GM18508 (cell line): Measurements from ENCODE around the gene LPAR3.

Source experiments
- ATAC-seq: cut with Tn5 transposase; IDR thresholded peaks from one replicate; pipeline ENCODE4 v1.9.1; 2021; ENCODE audit warnings: moderate number of reproducible peaks; ENCODE audit not compliant: insufficient read depth, unreplicated experiment

The LPAR3 gene

DNA sequence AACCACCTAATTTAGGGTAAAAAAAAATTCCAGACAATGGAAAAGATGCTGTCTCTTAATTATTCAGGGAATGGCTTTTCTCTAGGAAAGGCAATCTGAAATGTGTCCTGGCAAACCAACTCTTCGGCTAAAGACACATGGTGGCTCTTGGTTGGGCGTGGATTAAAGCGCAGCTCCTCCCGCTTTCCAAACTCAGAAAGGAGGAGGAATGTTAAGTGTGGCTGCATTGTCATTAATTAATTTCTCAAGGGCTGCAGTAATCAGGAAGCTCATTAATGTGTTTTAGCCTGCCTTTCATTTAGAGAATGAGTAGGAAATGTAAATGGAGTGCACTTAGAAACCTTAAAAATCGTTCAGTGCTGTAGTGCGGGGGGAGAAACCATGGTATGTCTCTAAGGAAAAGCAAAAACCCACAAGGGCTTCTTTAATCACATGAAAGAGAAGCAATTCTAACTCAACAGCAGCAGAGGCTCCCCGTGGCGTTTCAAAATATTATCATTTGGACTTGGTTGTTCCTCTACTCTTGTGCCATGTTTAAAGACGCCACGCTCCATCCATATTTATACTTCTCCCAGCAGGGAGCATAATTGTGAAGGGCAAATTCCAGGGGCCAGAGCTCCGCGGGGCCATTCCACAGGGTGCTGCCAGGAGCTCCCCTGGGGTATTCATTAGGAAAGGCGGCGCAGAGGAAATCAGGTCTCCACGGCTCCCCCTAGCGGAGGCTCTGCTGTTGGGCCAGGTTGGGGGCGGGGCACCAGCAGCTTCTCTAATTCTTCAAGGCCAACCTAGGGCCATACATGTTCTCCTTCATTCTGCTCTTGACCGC, 110.8 kb downstream of the LPAR3 start:
- no peak for ATAC-seq

GRCh38 chr1:84780000-84780716, 112.8 kb downstream of the LPAR3 start:
- ATAC-seq = no peak

DNA sequence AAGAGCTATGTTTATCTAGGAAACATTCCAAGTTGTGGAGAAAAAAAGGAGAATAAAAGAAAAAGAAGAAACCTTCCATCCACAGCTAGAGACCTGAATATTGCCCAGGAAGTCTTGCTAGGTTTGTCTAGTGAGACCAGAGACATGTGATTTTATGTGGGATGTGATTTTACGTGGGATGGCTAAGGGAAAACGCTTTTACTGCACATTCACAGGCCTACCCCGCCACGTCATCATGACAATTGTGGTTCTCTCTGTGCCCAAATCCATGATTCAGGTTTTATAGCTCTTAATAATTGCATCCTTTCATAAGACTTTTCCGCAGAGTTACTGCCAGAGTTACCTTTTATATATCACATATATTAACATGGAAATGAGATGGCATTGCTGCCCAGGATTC, 116.4 kb downstream of the LPAR3 start:
- ATAC-seq = no peak

DNA sequence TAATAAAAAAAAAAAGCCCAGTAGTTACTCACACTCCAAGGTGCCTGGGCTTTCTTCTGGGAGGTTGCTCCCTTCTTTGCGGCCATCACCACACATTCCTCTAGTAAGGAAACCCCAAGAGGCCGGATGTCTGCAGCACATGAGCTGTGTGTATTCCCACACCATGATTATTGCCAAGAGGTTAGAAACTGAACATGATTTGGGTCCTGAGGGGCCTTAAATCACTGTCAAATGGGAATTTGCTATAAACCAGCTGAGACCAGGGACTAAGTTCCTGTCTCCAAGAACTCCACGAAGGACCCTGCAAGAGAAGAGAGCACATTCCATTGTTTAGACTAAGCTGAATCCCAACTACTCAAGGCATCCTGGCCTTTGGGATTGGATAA, 117.5 kb downstream of the LPAR3 start:
- no peak for ATAC-seq

GRCh38 chr1:84774669-84775534, 118.1 kb downstream of the LPAR3 start:
- no peak for ATAC-seq

DNA sequence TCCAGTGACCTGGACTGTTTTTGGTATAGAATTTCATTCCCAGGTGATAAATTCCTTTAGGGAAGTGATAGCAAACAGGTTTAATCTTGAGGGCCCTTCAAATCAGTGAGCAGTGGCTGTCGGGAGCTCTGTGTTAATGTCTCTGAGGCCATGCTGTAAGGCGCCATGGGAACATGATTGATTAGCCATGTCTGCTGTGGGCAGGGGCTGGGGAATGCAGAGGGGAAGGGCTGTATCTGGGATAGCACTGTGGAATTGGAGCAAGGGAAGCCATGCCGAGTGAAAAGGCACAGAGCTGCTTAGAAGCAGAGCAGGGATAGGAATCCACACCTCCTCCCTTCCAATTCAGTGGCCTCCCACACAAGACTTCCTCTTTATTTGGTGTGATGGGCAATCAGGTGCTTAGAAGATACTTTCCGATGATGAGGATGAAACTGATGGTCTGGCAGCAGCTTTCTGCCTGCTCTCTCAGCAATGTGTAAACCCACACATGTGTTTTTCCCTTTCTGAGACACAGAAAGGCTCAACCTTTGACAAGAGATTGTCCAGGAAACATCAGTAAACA, 119.0 kb downstream of the LPAR3 start:
- ATAC-seq = no peak

- no peak for ATAC-seq
Measured at GRCh38 chr1:84773195-84773594, 119.8 kb downstream of the LPAR3 start.

GRCh38 chr1:84772428-84772943, 120.5 kb downstream of the LPAR3 start:
- no peak for ATAC-seq

DNA sequence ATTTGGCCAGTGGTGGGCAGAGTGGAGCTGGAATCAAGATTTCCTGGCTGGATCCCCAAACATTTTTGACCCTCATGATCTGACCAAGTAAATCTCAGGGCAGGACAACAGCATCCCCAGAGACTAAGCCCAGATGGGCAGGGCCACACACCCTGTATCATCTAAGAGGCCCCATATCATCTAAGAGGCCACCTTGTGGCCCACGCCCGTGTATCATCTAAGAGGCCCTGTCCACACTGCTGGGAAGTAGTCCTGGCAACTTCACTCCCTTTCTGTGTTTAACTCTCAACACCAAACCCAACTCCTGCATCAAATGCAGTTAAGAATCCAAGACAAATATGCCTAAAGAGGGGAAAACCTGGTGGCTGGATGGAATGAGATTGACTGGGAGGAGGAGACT, 121.1 kb downstream of the LPAR3 start:
- ATAC-seq = no peak

DNA sequence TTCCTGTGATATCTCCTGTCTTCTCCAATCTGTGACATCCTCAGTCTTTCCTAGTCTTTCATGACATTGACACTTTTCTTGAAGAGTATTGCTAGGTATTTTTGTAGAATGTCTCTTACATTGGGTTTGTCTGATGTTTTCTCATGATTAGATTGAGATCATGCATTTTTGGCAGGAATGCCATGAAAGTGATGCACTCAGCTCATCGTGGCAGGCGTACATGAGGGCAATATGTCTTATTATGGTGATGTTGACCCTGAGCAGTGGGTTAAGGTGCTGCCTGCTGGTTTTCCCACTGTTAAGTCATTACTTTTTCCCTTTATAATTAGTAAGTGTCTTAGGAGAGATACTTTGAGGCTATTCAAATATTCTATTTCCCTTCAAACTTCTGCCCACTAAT, 122.5 kb downstream of the LPAR3 start:
- no peak for ATAC-seq

DNA sequence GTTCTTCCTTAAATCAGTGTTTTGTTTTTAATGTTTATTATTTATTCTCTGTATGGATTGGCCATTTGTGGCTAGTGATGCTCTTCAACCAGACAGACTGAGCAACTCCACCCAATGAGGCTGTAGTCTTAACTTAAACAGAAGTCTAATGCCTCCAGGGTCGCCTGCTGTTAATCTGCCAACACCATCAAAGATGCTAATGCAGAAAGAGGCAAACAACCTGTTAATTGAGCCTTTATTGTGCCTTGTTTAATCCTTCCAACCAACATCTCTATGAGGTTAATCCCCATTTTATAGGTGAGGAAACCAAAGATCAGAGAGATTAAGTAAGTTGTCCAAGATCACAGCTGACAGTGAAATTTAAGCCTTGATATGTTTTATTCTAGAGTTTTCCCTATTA, 123.4 kb downstream of the LPAR3 start:
- ATAC-seq = no peak

- no peak for ATAC-seq
Measured at GRCh38 chr1:84768634-84769033, 124.4 kb downstream of the LPAR3 start.

DNA sequence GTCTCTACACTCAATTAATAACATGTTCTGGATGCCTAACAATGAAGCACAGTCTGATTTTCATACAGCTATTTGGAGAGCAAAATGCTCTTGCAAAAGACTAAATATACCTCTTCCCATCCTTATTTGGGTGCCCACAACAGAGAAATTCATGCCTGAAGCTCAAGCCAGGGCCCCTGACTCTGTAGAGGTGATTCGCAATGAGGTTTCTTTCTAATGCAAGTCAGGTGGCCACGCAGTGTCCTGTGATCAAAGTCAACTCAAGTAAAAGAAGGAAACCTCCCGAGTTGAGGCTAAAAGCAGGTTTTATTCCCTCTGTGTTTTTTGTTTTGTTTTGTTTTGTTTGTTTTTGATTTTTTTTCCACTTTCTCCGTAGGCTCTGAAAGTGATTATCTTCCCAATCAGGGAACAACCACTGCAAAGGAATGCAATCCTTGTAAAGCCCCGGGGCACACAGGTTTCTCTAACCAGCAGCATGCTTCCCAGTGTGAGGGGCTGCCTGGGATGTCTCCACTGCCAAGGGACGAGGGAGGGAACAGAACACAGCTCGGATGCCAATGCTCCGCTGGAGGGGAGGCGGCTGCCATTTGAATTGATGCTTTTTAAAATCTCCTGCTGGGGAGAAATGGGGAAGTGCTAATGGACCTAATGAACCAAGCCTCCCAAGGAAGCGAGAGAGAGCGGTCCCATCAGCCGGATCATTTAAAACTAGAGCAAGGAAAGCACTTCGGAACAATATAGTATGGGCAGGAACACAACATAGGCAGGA, 128.9 kb downstream of the LPAR3 start:
- ATAC-seq = no peak

- ATAC-seq = no peak
Measured at GRCh38 chr1:84762664-84763063, 130.3 kb downstream of the LPAR3 start.
